PC-9 (cell line): ENCODE results near the gene CXCR6. TPM values are rescaled to one million over a fixed set of nuclear protein-coding genes. Genes with fewer than 3 reads are reported as not detected.

Source experiments
- BruUV-seq: library from RNA; stranded (reverse); fragments of 400-500 nt; replicated peaks from 2 replicates; lab custom pipeline; 2021; lab: Mats Ljungman, UMichigan
- CTCF ChIA-PET: fragments of 300-600 bp; sonication (Branson Sonifier 250); formaldehyde crosslinking; loops from one replicate; lab custom pipeline; 2022; ENCODE audit warnings: antibody characterized with exemption; lab: Charles Lee
- POLR2A ChIA-PET: fragments of 300-600 bp; sonication (Branson Sonifier 250); formaldehyde crosslinking; loops from one replicate; lab custom pipeline; 2022; ENCODE audit warnings: antibody characterized with exemption; ENCODE audit not compliant: unreplicated experiment; lab: Charles Lee
- DNase-seq, 2 experiments: peaks; one replicate each; pipeline versions ENCODE4 v3.0.0 to v3.0.0-alpha.2; 2015 to 2022; ENCODE audit warnings: mixed read lengths in 1 of 2
- H2AFZ ChIP-seq: fragments of 200-600 bp; sonication (generic); 2 replicates; pipeline ENCODE4 v1.8.1; 2017; ENCODE audit warnings: antibody characterized with exemption
- H3F3A ChIP-seq: fragments of 200-600 bp; sonication (generic); 2 replicates; pipeline ENCODE4 v1.8.1; 2017; ENCODE audit warnings: antibody characterized with exemption, mild to moderate bottlenecking, low read depth; ENCODE audit not compliant: insufficient read depth
- H3K27ac ChIP-seq: fragments of 200-600 bp; sonication (generic); 2 replicates; pipeline ENCODE4 v1.6.1; 2016; ENCODE audit warnings: mixed run types
- H3K27me3 ChIP-seq: fragments of 200-600 bp; sonication (generic); 2 replicates; pipeline ENCODE4 v1.6.1; 2016; ENCODE audit warnings: low read depth, mixed run types; ENCODE audit not compliant: insufficient read depth
- H3K36me3 ChIP-seq: fragments of 200-600 bp; sonication (generic); 2 replicates; pipeline ENCODE4 v1.6.1; 2016; ENCODE audit warnings: low read depth, mixed run types
- H3K4me1 ChIP-seq: fragments of 200-600 bp; sonication (generic); replicated peaks from 2 replicates; pipeline ENCODE4 v1.6.1; 2016; ENCODE audit warnings: mixed run types; ENCODE audit not compliant: insufficient read depth
- H3K4me2 ChIP-seq: fragments of 200-600 bp; sonication (generic); 2 replicates; pipeline ENCODE4 v1.6.1; 2017; ENCODE audit warnings: mixed run types
- H3K4me3 ChIP-seq: fragments of 200-600 bp; sonication (generic); 2 replicates; pipeline ENCODE4 v1.6.1; 2016; ENCODE audit warnings: mixed run types
- H3K79me2 ChIP-seq: fragments of 200-600 bp; sonication (generic); 2 replicates; pipeline ENCODE4 v1.6.1; 2017; ENCODE audit warnings: low read depth, mixed run types
- H3K9me2 ChIP-seq: fragments of 200-600 bp; sonication (generic); 2 replicates; pipeline ENCODE4 v1.8.1; 2017; ENCODE audit warnings: mild to moderate bottlenecking; ENCODE audit not compliant: insufficient read depth
- H3K9me3 ChIP-seq: fragments of 200-600 bp; sonication (generic); 2 replicates; pipeline ENCODE4 v1.8.1; 2016; ENCODE audit warnings: low read depth; ENCODE audit not compliant: insufficient read depth
- H4K20me1 ChIP-seq: fragments of 200-600 bp; sonication (generic); 2 replicates; pipeline ENCODE4 v1.8.1; 2017; ENCODE audit not compliant: insufficient read depth
- EZH2 ChIP-seq: fragments of 200-600 bp; sonication (generic); IDR thresholded peaks from 2 replicates; pipeline ENCODE4 v1.8.0; 2017; ENCODE audit warnings: antibody characterized with exemption, low read depth
- intact Hi-C: fragments of 100-400 bp; cut with micrococcal nuclease; formaldehyde crosslinking; loops from one replicate; pipeline ENCODE4 v1.10.0; 2022; ENCODE audit not compliant: unreplicated experiment
- total RNA-seq: library from RNA; stranded (reverse); gene quantifications from 2 replicates; pipeline ENCODE4 v1.2.3, GENCODE V29; 2021
- TF ChIP-seq, protein P1 (sequence below): fragments of 200-600 bp; sonication (generic); conservative IDR thresholded peaks from 2 replicates; pipeline ENCODE4 v1.6.1; 2017; ENCODE audit warnings: mixed run types, antibody characterized with exemption, mild to moderate bottlenecking, moderate library complexity

CXCR6 gene
- total RNA-seq, 1 experiment from 2014 or later, result 0.74 TPM

DNA sequence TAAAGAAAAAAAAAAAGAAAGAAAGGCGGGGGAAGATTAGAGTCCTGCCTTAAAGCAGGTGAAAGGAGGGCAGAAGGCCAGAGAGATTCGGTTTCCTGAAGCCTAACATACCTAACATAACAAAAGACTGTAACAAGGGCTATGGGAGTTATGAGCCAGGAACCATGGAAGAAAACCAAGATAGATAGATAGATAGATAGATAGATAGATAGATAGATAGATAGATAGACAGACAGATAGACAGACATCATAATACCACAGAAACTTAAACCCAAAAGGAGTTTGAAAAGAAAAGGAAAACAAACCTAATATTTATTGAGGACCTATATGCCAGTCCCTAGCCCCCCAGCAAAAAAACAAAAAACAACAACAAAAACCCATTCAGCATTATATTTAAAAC is 54.7 kb downstream of the CXCR6 start:
- CTCF ChIA-PET, result no interaction called here
- no peak overlapping the region for H2AFZ ChIP-seq
- no peak overlapping the region for H3K27ac ChIP-seq
- intact Hi-C loops, result no loop called here
- TF ChIP-seq, protein P1, sequence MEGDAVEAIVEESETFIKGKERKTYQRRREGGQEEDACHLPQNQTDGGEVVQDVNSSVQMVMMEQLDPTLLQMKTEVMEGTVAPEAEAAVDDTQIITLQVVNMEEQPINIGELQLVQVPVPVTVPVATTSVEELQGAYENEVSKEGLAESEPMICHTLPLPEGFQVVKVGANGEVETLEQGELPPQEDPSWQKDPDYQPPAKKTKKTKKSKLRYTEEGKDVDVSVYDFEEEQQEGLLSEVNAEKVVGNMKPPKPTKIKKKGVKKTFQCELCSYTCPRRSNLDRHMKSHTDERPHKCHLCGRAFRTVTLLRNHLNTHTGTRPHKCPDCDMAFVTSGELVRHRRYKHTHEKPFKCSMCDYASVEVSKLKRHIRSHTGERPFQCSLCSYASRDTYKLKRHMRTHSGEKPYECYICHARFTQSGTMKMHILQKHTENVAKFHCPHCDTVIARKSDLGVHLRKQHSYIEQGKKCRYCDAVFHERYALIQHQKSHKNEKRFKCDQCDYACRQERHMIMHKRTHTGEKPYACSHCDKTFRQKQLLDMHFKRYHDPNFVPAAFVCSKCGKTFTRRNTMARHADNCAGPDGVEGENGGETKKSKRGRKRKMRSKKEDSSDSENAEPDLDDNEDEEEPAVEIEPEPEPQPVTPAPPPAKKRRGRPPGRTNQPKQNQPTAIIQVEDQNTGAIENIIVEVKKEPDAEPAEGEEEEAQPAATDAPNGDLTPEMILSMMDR, result no peak
- no peak for TF ChIP-seq EZH2
- H3K9me2 ChIP-seq, result no peaks in the 10 kb centered on the region
- H3K4me3 ChIP-seq, result no peak overlapping the region
- H3K9me3 ChIP-seq, result no peaks in the 10 kb centered on the region
- no peak for DNase-seq
- H3K27me3 ChIP-seq, result no peaks in the 10 kb centered on the region
- H3F3A ChIP-seq, result no peaks in the 10 kb centered on the region
- H4K20me1 ChIP-seq, result no peaks in the 10 kb centered on the region
- H3K36me3 ChIP-seq, result no peaks in the 10 kb centered on the region
- H3K4me2 ChIP-seq, result no peak overlapping the region
- POLR2A ChIA-PET, result no interaction called here
- no TSS peak for BruUV-seq
- peaks cover 22% of the 10 kb centered on the region for H3K79me2 ChIP-seq
- H3K4me1 ChIP-seq, result peaks cover 7% of the 10 kb centered on the region; the same call in 1 of the 2 replicates

Other genes starting within 250 kb of the CXCR6 start
- gene SLC6A20, start 146.9 kb upstream of the CXCR6 start, total RNA-seq, result not detected in 2 replicates
- 21.2 and 39.2 TPM in 2 replicates for gene LZTFL1, start 101.3 kb upstream of the CXCR6 start, total RNA-seq
- not detected in 2 replicates for gene CCR9, start 56.9 kb upstream of the CXCR6 start, total RNA-seq
- 19.7 and 21.1 TPM in 2 replicates for gene FYCO1, start 52.4 kb downstream of the CXCR6 start, total RNA-seq
- 0.13 and 0.18 TPM in 2 replicates for gene XCR1, start 84.0 kb downstream of the CXCR6 start, total RNA-seq